ENCODE measurements around the gene TMEM123. TPM values are rescaled to one million over a fixed set of nuclear protein-coding genes. Genes with fewer than 3 reads are reported as not detected.

Gene TMEM123
- polyA plus RNA-seq, 5 donors: 203 to 398 (median 328) TPM

- no peak for DNase-seq
Observed at GRCh38 chr11:102429226-102429625, 23.3 kb downstream of the TMEM123 start.

- DNase-seq: no peak
Observed at GRCh38 chr11:102428696-102429095, 23.9 kb downstream of the TMEM123 start.

- no peak for DNase-seq
Observed at GRCh38 chr11:102427068-102427467, 25.5 kb downstream of the TMEM123 start.

DNA sequence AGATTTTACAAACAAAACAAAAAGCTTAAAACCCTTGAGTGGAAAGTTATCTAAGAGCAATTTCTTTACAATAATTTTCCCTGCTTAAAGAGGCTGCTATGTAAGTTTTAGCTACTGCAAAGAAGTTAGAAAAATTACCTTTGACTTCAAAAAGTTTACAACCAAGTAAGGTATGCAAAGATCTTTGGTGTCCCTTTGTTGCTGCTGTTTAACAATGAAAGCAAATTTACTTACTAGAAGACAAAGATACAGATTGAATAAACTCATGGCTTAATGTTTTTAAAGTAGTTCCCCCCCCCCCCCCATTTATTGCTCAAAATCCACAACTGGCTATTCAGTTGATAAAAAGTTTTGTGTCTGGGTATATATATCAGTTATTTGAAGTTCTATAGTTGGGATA is 26.0 kb downstream of the TMEM123 start:
- no peak for DNase-seq

- DNase-seq: no peak
Observed at GRCh38 chr11:102426000-102426399, 26.6 kb downstream of the TMEM123 start.

- DNase-seq: no peak
Observed at GRCh38 chr11:102423936-102424335, 28.6 kb downstream of the TMEM123 start.

DNA sequence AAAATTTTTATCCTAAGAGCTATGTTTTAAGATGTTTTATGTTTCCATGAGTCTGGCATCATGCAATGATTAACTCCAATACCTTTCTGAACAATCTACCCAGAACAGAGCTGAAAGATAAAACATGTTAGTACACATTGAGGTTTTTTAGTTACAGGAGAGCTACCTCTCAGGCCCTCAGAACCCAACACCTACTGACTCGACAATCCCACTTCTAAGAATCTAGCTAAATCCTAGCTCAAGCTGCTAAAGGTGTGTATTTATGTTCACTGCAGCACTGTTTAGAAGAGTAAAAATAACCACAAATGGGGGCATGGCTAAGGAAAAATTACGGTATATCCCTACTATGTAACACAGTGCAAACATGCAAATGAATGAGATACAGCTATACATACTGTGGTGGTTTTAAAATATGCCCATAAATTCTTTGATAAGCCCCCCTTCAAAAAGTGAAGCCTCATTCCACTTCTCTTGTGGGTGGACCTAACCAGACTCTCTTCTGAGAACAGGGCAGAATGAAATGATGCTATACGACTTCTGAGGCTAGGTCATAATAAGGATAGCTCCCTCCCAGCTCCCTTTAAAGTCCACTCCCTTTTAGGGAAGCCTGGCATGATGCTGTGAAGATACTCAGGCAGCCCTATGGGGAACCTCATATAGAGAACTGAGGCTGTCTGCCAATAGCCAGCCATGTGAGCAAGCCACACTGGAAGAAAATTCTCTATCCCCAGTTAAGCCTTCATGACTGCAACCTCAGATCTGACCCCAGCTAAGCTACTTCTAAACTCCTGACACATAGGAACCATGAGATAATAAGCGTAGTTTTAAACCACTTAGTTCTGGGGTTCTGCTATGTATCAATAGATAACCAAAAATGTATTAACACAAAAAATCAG is 29.5 kb downstream of the TMEM123 start:
- no peak for DNase-seq

- DNase-seq: no peak
Observed at GRCh38 chr11:102421261-102421660, 31.3 kb downstream of the TMEM123 start.

GRCh38 chr11:102420547-102420946 is 32.0 kb downstream of the TMEM123 start:
- no peak for DNase-seq

DNA sequence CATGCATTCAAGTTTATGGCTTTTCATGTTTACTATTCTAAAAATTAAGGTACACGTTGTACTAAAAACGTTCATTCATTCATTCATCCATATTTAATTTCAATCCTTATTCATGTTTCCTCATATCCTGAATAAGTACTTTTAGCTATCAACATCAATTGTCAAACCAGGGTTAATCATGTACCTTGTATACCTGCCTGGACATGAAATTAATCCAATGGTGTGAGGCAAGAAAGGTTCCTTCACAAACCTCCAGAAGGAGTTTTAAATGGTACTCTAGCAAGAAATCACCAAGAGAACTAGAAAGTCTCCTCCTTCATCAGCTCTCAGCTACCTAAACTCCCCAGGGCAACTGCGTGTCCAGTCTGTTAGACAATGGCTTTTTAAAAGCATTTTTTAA is 33.4 kb downstream of the TMEM123 start:
- DNase-seq: no peak

GRCh38 chr11:102416976-102417375 is 35.6 kb downstream of the TMEM123 start:
- no peak for DNase-seq

- no peak for DNase-seq
Observed at GRCh38 chr11:102415304-102415916, 37.2 kb downstream of the TMEM123 start.

DNA sequence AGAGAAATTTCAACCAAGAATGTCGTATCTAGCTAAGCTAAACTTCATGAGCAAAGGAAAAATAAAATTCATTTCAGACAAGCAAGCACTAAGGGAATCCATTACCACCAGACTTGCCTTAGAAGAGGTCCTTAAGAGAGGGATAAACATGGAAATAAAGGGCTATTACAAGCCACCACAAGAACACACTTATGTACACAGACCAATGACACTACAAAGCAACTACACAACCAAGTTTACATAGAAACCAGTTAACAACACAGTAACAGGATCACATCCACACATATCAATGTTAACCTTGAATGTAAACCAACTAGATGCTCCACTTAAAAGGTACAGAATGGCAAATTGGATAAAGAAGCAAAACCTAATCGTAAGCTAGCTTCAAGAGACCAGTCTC is 38.0 kb downstream of the TMEM123 start:
- no peak for DNase-seq

- DNase-seq: no peak
Observed at GRCh38 chr11:102413497-102413896, 39.1 kb downstream of the TMEM123 start.

- DNase-seq: no peak
Observed at GRCh38 chr11:102411142-102411541, 41.4 kb downstream of the TMEM123 start.

GRCh38 chr11:102410382-102410784 is 42.2 kb downstream of the TMEM123 start:
- no peak for DNase-seq

DNA sequence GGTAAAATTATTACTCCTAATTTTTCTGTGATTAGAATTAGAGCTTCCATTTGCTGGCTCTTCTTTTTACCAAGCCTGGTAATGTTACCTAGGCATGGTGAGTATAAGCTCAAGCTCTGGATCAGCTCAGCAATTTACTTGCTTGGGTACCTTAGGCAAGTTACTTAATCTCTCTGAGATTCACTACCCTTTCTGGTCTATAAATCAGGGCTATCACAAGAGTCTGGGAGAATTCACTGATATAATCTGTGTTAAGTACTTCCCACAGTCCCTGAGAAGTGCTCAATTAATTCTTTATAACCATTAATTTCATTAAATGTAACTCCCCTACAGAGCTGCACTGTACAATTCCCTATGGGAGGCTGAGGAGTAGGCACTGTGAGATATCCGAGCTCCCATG is 44.2 kb downstream of the TMEM123 start:
- no peak for DNase-seq

- DNase-seq: no peak
Observed at GRCh38 chr11:102407901-102408300, 44.7 kb downstream of the TMEM123 start.

- DNase-seq: no peak
Observed at GRCh38 chr11:102406099-102406498, 46.5 kb downstream of the TMEM123 start.

- no peak for DNase-seq
Observed at GRCh38 chr11:102405501-102405900, 47.1 kb downstream of the TMEM123 start.

DNA sequence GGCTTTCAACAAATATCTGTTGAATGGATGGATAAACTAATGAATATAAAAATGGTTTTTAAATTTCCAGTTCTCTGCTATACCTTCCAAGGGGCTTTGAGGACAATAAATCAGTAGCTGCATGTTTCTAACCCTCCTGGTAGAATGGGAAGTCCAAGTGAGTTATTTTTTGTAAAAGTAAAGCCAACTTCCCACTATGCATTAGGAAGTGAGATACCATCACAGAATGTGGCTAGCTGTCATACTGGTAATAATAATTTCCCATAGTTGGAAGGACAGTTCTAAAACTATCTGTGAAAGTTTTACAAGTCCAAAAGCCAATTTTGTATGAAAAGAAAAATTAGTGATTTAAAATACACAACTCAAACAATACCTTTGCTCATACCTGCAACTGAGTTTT is 50.0 kb downstream of the TMEM123 start:
- DNase-seq: no peak

DNA sequence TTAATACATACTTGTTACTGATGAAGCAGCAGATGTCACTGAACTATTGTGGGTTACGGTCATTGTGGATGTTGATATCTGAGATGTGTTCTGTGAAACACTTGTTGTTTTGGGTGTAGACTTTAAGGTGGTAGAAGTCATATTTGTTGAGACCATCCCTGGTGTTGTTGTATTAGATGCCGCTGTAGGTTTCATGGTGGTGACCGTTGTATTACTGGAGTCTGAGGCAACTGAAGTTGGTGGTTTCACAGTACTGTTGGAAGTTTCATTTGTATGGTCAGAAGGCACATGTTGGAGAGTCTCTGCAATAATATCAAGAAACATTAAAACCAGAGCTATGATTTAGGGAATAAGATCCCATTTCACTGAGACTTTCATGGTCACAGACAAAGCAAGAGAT is 50.7 kb downstream of the TMEM123 start:
- DNase-seq: no peak

DNA sequence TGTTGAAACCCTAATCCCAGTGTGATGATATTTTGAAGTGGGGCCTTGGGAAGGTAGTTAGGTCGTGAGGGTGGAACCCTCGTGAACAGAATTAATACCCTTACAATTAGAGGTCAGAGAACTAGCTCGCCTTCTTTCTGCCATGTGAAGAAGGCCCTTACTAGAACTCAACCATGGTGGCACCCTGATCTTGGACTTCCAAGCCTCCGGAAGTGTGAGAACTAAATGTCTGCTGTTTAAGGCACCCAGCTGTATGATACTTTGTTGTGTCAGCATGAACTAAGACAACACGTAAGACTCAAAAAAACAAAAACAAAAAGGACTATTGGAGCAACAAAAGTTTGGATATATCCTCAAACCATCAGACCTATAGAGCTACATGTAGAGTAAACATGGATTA is 52.0 kb downstream of the TMEM123 start:
- no peak for DNase-seq
